Measurements from ENCODE around the gene NGEF. TPM values are rescaled to one million over a fixed set of nuclear protein-coding genes. Genes with fewer than 3 reads are reported as not detected.

The NGEF gene
- total and polyA plus RNA-seq, 2 donors from 2014 or later: 4.8 to 5.3 TPM

DNA sequence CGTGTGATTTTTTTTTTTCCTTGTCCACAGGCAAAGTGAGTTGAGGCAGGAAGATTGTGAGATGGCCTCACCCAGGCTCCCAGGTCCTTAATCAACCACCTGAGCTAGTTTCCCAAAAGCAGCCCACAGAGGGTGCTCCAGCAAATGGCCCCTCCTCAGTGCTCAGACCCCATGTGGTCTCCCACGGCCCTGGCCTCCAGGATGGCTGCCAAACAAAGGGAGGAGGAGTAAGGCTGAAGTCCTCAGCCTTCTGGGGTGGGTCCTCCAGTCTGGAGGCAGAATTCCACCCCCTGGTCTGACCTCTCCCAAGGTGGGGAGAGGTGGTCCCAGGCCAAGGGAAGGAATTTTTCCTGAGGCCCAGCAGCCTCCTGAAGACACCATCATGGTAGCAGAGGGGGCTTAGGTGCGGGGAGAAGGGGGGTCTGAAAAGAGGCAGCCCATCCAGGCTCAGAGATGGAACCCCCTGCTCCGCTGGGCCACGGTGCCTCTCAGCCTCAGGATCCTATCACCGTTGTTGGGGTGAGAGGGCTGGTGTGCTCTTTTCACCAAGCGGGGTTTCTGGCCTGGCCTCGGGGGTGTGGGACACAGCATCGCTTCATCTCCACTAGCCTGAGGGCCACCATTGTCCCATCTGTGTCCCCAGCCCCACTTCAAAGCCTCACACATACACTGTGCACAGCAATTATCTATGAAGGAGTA lies 2.3 kb downstream of the NGEF start:
- H3K9ac ChIP-seq (ENCODE audit: low read length in 3 of 3): no peak overlapping the region
- no peaks in the 10 kb centered on the region for H3K36me3 ChIP-seq (ENCODE audit: control insufficient read depth in 2 of 3, insufficient read depth in 3 of 3, low read length in 3 of 3)
- DNase-seq: no peak
- FAIRE-seq: no peak
- intact Hi-C loops (cut with DNase I): no loop called here
- no peaks in the 10 kb centered on the region for H3K27me3 ChIP-seq (ENCODE audit: control insufficient read depth, insufficient read depth, low read length)
- no peaks in the 10 kb centered on the region for H3K9me3 ChIP-seq (ENCODE audit: control insufficient read depth in 2 of 3, insufficient read depth in 1 of 3, low read length in 3 of 3)
- peak overlapping the region in 1 of 3 donors; percentile 63 for H3K4me3 ChIP-seq (ENCODE audit: low read length in 3 of 3)
- H3K4me1 ChIP-seq (ENCODE audit: control insufficient read depth in 2 of 3, insufficient read depth in 2 of 3, low read depth in 1 of 3, low read length in 3 of 3): peaks cover 0 to 16% (median 5%) of the 10 kb centered on the region in 3 donors
- TF ChIP-seq, protein P1, sequence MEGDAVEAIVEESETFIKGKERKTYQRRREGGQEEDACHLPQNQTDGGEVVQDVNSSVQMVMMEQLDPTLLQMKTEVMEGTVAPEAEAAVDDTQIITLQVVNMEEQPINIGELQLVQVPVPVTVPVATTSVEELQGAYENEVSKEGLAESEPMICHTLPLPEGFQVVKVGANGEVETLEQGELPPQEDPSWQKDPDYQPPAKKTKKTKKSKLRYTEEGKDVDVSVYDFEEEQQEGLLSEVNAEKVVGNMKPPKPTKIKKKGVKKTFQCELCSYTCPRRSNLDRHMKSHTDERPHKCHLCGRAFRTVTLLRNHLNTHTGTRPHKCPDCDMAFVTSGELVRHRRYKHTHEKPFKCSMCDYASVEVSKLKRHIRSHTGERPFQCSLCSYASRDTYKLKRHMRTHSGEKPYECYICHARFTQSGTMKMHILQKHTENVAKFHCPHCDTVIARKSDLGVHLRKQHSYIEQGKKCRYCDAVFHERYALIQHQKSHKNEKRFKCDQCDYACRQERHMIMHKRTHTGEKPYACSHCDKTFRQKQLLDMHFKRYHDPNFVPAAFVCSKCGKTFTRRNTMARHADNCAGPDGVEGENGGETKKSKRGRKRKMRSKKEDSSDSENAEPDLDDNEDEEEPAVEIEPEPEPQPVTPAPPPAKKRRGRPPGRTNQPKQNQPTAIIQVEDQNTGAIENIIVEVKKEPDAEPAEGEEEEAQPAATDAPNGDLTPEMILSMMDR (IDR thresholded peaks at IDR 0.05; ENCODE audit: borderline replicate concordance, extremely low read depth, insufficient read depth): no peak
- H3K27ac ChIP-seq (ENCODE audit: low read depth in 2 of 2, low read length in 2 of 2): peak overlapping the region in 1 of 2 donors; percentile 26

DNA sequence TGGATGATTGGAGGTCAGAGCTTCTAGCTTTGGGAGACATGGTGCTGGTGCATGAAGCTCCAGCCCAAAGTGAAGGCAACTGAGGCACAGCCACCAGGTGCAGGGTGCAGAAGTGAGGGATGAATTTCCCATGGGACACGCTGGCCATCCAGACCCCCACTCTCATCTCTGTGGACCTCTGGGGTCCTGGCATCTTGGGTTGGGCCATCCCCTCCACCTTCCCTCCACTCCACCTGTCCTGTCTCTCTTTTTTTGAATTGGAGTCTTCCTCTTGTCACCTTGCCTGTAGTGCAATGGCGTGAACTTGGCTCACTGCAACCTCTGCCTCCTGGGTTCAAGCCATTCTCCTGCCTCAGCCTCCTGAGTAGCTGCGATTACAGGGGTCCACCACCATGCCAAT lies 3.4 kb downstream of the NGEF start:
- H3K27me3 ChIP-seq (ENCODE audit: control insufficient read depth, insufficient read depth, low read length): no peaks in the 10 kb centered on the region
- H3K9ac ChIP-seq (ENCODE audit: low read length in 3 of 3): no peak overlapping the region
- peaks cover 0 to 16% (median 5%) of the 10 kb centered on the region in 3 donors for H3K4me1 ChIP-seq (ENCODE audit: control insufficient read depth in 2 of 3, insufficient read depth in 2 of 3, low read depth in 1 of 3, low read length in 3 of 3)
- DNase-seq: no peak
- H3K9me3 ChIP-seq (ENCODE audit: control insufficient read depth in 2 of 3, insufficient read depth in 1 of 3, low read length in 3 of 3): no peaks in the 10 kb centered on the region
- intact Hi-C loops (cut with DNase I): no loop called here
- no peak overlapping the region for H3K27ac ChIP-seq (ENCODE audit: low read depth in 2 of 2, low read length in 2 of 2)
- no peak for FAIRE-seq
- TF ChIP-seq, protein P1 (IDR thresholded peaks at IDR 0.05; ENCODE audit: borderline replicate concordance, extremely low read depth, insufficient read depth): no peak
- no peaks in the 10 kb centered on the region for H3K36me3 ChIP-seq (ENCODE audit: control insufficient read depth in 2 of 3, insufficient read depth in 3 of 3, low read length in 3 of 3)
- H3K4me3 ChIP-seq (ENCODE audit: low read length in 3 of 3): no peak overlapping the region

DNA sequence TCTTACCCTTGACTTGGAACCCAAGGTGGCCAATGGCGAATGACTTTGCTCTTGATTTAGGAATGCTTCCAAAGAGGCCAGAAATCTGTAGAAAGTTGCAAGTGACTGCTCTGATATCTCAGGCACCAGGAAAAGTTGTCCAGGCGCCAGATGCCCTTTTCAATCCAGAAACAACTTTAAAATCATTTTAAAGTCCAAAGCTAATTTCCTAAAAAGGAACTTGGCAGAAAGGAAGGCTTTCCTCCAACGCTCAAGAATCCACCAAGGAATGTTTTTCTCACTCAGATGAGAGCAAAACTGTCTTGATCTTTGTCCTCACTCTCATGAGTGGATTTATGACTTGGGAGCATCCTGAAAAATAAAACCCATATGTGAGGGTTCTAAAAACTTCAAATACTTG lies 5.3 kb downstream of the NGEF start:
- Histone ChIP-seq H3K4me1 (ENCODE audit: control insufficient read depth in 2 of 3, insufficient read depth in 2 of 3, low read depth in 1 of 3, low read length in 3 of 3) (peaks cover 0 to 16% (median 5%) of the 10 kb centered on the region in 3 donors), H3K27ac (ENCODE audit: low read depth in 2 of 2, low read length in 2 of 2) (peak overlapping the region; percentile 32 to 53), H3K9me3 (ENCODE audit: control insufficient read depth in 2 of 3, insufficient read depth in 1 of 3, low read length in 3 of 3) (no peaks in the 10 kb centered on the region), H3K9ac (ENCODE audit: low read length in 3 of 3) (no peak overlapping the region), H3K4me3 (ENCODE audit: low read length in 3 of 3) (no peak overlapping the region), H3K27me3 (ENCODE audit: control insufficient read depth, insufficient read depth, low read length) (no peaks in the 10 kb centered on the region), H3K36me3 (ENCODE audit: control insufficient read depth in 2 of 3, insufficient read depth in 3 of 3, low read length in 3 of 3) (no peaks in the 10 kb centered on the region)
- TF ChIP-seq, protein P1 (IDR thresholded peaks at IDR 0.05; ENCODE audit: borderline replicate concordance, extremely low read depth, insufficient read depth): no peak
- intact Hi-C loops (cut with DNase I): no loop called here
- FAIRE-seq (no peak), DNase-seq (no peak)
